GM21381 (cell line): ENCODE results near the gene GPR39.
"Not testable (repeated sequence)": the region's sequence is repeated elsewhere in the genome, so short reads cannot be mapped to it uniquely, and the experiment has no call there.

ENCODE experiments used
- ATAC-seq: cut with Tn5 transposase; IDR thresholded peaks from one replicate; pipeline ENCODE4 v1.9.1; 2021; ENCODE audit warnings: mild to moderate bottlenecking, moderate library complexity; ENCODE audit not compliant: unreplicated experiment

Gene GPR39

GRCh38 chr2:132489150-132489549 is 72.5 kb downstream of the GPR39 start:
- no peak for ATAC-seq

GRCh38 chr2:132495881-132496280 is 79.3 kb downstream of the GPR39 start:
- no peak for ATAC-seq

- no peak for ATAC-seq
Measured at GRCh38 chr2:132496555-132496954, 80.0 kb downstream of the GPR39 start.

GRCh38 chr2:132497591-132497990 is 81.0 kb downstream of the GPR39 start:
- no peak for ATAC-seq

GRCh38 chr2:132503701-132504100 is 87.1 kb downstream of the GPR39 start:
- no peak for ATAC-seq

GRCh38 chr2:132515010-132515409 is 98.4 kb downstream of the GPR39 start:
- no peak for ATAC-seq

- ATAC-seq = no peak
Measured at GRCh38 chr2:132517386-132517785, 100.8 kb downstream of the GPR39 start.

GRCh38 chr2:132518302-132518701 is 101.7 kb downstream of the GPR39 start:
- no peak for ATAC-seq

- no peak for ATAC-seq
Measured at GRCh38 chr2:132519566-132519965, 103.0 kb downstream of the GPR39 start.

GRCh38 chr2:132521341-132521740 is 104.7 kb downstream of the GPR39 start:
- ATAC-seq = no peak

GRCh38 chr2:132522901-132523300 is 106.3 kb downstream of the GPR39 start:
- no peak for ATAC-seq

- ATAC-seq = not testable (repeated sequence)
Measured at GRCh38 chr2:132537061-132537460, 120.5 kb downstream of the GPR39 start.

GRCh38 chr2:132538331-132538855 is 121.8 kb downstream of the GPR39 start:
- ATAC-seq = no peak

- no peak for ATAC-seq
Measured at GRCh38 chr2:132540166-132540565, 123.6 kb downstream of the GPR39 start.

GRCh38 chr2:132542953-132543569 is 126.5 kb downstream of the GPR39 start:
- ATAC-seq = no peak

GRCh38 chr2:132544006-132544630 is 127.5 kb downstream of the GPR39 start:
- no peak for ATAC-seq

- no peak for ATAC-seq
Measured at GRCh38 chr2:132547090-132547687, 130.6 kb downstream of the GPR39 start.

GRCh38 chr2:132549935-132550670 is 133.5 kb downstream of the GPR39 start:
- ATAC-seq = no peak

GRCh38 chr2:132550946-132551345 is 134.3 kb downstream of the GPR39 start:
- no peak for ATAC-seq

- no peak for ATAC-seq
Measured at GRCh38 chr2:132557694-132558093, 141.1 kb downstream of the GPR39 start.

- ATAC-seq = no peak
Measured at GRCh38 chr2:132559326-132559725, 142.7 kb downstream of the GPR39 start.
